Measurements from ENCODE around the gene ZC3H10. TPM values are rescaled to one million over a fixed set of nuclear protein-coding genes. Genes with fewer than 3 reads are reported as not detected.

ZC3H10 gene
- total RNA-seq, 1 experiment from 2014 or later, result 8.7 TPM

DNA sequence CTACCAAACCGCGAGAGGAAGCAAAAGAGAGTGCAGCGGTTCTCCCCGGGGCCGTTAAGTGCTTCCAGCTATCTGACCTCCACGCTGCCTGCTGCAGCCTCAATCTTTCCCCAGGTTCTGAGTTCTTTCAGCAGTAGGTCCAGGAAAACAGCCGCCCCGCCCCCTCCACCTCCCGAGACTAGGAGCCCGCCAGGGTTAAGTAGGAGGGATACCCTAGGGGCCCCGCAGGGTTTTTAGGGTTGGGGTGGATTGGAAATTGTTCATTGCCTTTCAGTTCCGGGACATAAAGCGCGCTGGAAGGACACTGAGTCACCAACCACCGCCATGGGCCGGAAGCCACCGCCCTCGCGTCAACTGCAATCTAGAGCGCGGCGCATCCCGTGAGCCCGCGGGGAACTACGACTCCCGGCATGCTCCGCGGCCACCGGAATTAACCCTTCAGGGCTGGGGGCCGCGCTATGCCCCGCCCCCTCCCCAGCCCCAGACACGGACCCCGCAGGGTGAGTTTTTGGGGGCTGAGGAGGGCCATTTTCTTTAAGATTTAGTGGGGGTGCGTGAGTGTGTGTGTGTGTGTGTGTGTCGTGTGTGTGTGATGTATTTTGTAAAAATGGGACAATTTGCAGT, 34.2 kb downstream of the ZC3H10 start, which contains the start of gene MYL6B:
TSS of gene MYL6B (plus strand) at position 456 of the 624 bp plus-strand sequence. CDS start 1,332 bp downstream, outside the sequence.
- Histone ChIP-seq H3K27ac (ENCODE audit: low read depth, low read length) (peak within 1 kb of the TSS; percentile 91), H3K79me2 (ENCODE audit: insufficient read depth, low read length) (no peaks in the 10 kb centered on the region; the same call in 1 of the 2 replicates), H4K20me1 (ENCODE audit: insufficient read depth) (no peaks in the 10 kb centered on the region), H3K9me2 (ENCODE audit: insufficient read depth) (no peaks in the 10 kb centered on the region), H3K4me1 (ENCODE audit: control insufficient read depth in 1 of 2, insufficient read depth in 2 of 2, low read length in 2 of 2) (peaks cover 15 to 24% of the 10 kb centered on the region in 2 experiments), H3K4me2 (ENCODE audit: low read length) (peak within 1 kb of the TSS; percentile 81), H3K4me3 (replicated peaks in 1 of 2; ENCODE audit: low read depth in 1 of 2, low read length in 2 of 2) (peak within 1 kb of the TSS; percentile 68 to 71), H3K27me3 (ENCODE audit: insufficient read depth, low read length) (no peaks in the 10 kb centered on the region), H2AFZ (ENCODE audit: low read depth, low read length, poor library complexity, severe bottlenecking) (no peak within 1 kb of the TSS), H3K36me3 (ENCODE audit: control insufficient read depth in 1 of 2, insufficient read depth in 2 of 2, low read length in 2 of 2) (no peaks in the 10 kb centered on the region; a peak in 1 of 4 replicates), H3K9ac (ENCODE audit: low read length) (peak within 1 kb of the TSS; percentile 80), H3K9me3 (ENCODE audit: control insufficient read depth in 1 of 2, insufficient read depth in 1 of 2, low read depth in 1 of 2, low read length in 2 of 2) (no peaks in the 10 kb centered on the region)
- peak; percentile 86 for ATAC-seq
- ChIA-PET POLR2A (interaction anchor here (1.0 to 1.9 kb wide), 4 partner anchors 24 to 48 kb away, joined by 3 to 18 read pairs (median 4); partner anchors contain the start of genes ESYT1, PA2G4 and SMARCC2), RAD21 (ENCODE audit: low non-redundant PET in 1 of 2, low total read pairs in 2 of 2, uncharacterized antibody in 2 of 2, unreplicated experiment in 2 of 2) (interaction anchor here in 1 of 2 experiments (1.3 kb wide), 1 partner anchor 24 kb away, joined by 3 read pairs; the partner anchor contains the start of gene ESYT1), CTCF (interaction anchor here (1.0 to 1.4 kb wide), 3 partner anchors 10 to 34 kb away, joined by 3 to 7 read pairs (median 6); partner anchors contain the start of genes ESYT1 and ZC3H10)
- intact Hi-C loops (cut with micrococcal nuclease), result loop anchor here (2.0 kb wide), 1 partner anchor 23 kb away; the partner anchor contains the start of gene ESYT1
- BruUV-seq (replicated peaks), result no TSS peak
- TF ChIP-seq ZNF274 (IDR thresholded peaks at IDR 0.05; ENCODE audit: low read depth, low read length) (no peak), SRF (IDR thresholded peaks at IDR 0.05; ENCODE audit: low read depth) (no peak), RAD21 (IDR thresholded peaks at IDR 0.05; ENCODE audit: low read depth) (no peak), EZH2 (IDR thresholded peaks at IDR 0.05) (no peak), EGR1 (IDR thresholded peaks at IDR 0.05; ENCODE audit: low read depth) (no peak), POLR2AphosphoS5 (IDR thresholded peaks at IDR 0.05; ENCODE audit: low read depth, low read length) (peak; percentile 81), SIN3A (IDR thresholded peaks at IDR 0.05; ENCODE audit: low read depth) (no peak), YY1 (IDR thresholded peaks at IDR 0.05; ENCODE audit: extremely low read depth, insufficient replicate concordance, low read depth, low read length) (peak; percentile 87), CBX3 (IDR thresholded peaks at IDR 0.05; ENCODE audit: low read depth) (no peak), ELF1 (IDR thresholded peaks at IDR 0.05; ENCODE audit: borderline replicate concordance, low read depth) (no peak)
- TF ChIP-seq, protein P1, sequence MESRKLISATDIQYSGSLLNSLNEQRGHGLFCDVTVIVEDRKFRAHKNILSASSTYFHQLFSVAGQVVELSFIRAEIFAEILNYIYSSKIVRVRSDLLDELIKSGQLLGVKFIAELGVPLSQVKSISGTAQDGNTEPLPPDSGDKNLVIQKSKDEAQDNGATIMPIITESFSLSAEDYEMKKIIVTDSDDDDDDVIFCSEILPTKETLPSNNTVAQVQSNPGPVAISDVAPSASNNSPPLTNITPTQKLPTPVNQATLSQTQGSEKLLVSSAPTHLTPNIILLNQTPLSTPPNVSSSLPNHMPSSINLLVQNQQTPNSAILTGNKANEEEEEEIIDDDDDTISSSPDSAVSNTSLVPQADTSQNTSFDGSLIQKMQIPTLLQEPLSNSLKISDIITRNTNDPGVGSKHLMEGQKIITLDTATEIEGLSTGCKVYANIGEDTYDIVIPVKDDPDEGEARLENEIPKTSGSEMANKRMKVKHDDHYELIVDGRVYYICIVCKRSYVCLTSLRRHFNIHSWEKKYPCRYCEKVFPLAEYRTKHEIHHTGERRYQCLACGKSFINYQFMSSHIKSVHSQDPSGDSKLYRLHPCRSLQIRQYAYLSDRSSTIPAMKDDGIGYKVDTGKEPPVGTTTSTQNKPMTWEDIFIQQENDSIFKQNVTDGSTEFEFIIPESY (IDR thresholded peaks at IDR 0.05; ENCODE audit: extremely low read depth, insufficient replicate concordance, low read length), result peak; percentile 63
- TF ChIP-seq, protein P2, sequence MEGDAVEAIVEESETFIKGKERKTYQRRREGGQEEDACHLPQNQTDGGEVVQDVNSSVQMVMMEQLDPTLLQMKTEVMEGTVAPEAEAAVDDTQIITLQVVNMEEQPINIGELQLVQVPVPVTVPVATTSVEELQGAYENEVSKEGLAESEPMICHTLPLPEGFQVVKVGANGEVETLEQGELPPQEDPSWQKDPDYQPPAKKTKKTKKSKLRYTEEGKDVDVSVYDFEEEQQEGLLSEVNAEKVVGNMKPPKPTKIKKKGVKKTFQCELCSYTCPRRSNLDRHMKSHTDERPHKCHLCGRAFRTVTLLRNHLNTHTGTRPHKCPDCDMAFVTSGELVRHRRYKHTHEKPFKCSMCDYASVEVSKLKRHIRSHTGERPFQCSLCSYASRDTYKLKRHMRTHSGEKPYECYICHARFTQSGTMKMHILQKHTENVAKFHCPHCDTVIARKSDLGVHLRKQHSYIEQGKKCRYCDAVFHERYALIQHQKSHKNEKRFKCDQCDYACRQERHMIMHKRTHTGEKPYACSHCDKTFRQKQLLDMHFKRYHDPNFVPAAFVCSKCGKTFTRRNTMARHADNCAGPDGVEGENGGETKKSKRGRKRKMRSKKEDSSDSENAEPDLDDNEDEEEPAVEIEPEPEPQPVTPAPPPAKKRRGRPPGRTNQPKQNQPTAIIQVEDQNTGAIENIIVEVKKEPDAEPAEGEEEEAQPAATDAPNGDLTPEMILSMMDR (IDR thresholded peaks at IDR 0.05 in 2 of 3, conservative IDR thresholded peaks at IDR 0.05 in 1 of 3; ENCODE audit: borderline replicate concordance in 1 of 3, insufficient read depth in 1 of 3, low read depth in 2 of 3, low read length in 2 of 3), result no peak
- TF ChIP-seq, protein P3, sequence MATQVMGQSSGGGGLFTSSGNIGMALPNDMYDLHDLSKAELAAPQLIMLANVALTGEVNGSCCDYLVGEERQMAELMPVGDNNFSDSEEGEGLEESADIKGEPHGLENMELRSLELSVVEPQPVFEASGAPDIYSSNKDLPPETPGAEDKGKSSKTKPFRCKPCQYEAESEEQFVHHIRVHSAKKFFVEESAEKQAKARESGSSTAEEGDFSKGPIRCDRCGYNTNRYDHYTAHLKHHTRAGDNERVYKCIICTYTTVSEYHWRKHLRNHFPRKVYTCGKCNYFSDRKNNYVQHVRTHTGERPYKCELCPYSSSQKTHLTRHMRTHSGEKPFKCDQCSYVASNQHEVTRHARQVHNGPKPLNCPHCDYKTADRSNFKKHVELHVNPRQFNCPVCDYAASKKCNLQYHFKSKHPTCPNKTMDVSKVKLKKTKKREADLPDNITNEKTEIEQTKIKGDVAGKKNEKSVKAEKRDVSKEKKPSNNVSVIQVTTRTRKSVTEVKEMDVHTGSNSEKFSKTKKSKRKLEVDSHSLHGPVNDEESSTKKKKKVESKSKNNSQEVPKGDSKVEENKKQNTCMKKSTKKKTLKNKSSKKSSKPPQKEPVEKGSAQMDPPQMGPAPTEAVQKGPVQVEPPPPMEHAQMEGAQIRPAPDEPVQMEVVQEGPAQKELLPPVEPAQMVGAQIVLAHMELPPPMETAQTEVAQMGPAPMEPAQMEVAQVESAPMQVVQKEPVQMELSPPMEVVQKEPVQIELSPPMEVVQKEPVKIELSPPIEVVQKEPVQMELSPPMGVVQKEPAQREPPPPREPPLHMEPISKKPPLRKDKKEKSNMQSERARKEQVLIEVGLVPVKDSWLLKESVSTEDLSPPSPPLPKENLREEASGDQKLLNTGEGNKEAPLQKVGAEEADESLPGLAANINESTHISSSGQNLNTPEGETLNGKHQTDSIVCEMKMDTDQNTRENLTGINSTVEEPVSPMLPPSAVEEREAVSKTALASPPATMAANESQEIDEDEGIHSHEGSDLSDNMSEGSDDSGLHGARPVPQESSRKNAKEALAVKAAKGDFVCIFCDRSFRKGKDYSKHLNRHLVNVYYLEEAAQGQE (IDR thresholded peaks at IDR 0.05; ENCODE audit: low read depth), result no peak
- TF ChIP-seq, protein P4, sequence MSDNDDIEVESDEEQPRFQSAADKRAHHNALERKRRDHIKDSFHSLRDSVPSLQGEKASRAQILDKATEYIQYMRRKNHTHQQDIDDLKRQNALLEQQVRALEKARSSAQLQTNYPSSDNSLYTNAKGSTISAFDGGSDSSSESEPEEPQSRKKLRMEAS (IDR thresholded peaks at IDR 0.05), result no peak
- DNase-seq (ENCODE audit: low read depth, low spot score), result peak; percentile 81
